ENCODE results near the gene WFDC12.

The WFDC12 gene

GRCh38 chr20:45114465-45115385 is 9.5 kb downstream of the WFDC12 start, which contains the start of gene WFDC5:
TSS of gene WFDC5 (minus strand) at chr20:45115174. CDS start at chr20:45115083, 91 bp downstream.
- no peak for DNase-seq (ENCODE audit: low read depth)

- no peak for DNase-seq (ENCODE audit: low read depth)
These were observed 10.4 kb downstream of the WFDC12 start for GRCh38 chr20:45113865-45114264.

GRCh38 chr20:45112754-45113153 is 11.5 kb downstream of the WFDC12 start:
- no peak for DNase-seq (ENCODE audit: low read depth)

- DNase-seq (ENCODE audit: low read depth) = no peak
These were observed 12.3 kb downstream of the WFDC12 start for GRCh38 chr20:45111799-45112471.

GRCh38 chr20:45111285-45111684 is 13.0 kb downstream of the WFDC12 start:
- DNase-seq (ENCODE audit: low read depth) = no peak

- no peak for DNase-seq (ENCODE audit: low read depth)
These were observed 14.0 kb downstream of the WFDC12 start for GRCh38 chr20:45110301-45110700.

- DNase-seq (ENCODE audit: low read depth) = no peak
These were observed 14.6 kb downstream of the WFDC12 start for GRCh38 chr20:45109634-45110033.

GRCh38 chr20:45105317-45105716 is 18.9 kb downstream of the WFDC12 start:
- DNase-seq (ENCODE audit: low read depth) = no peak

- no peak for DNase-seq (ENCODE audit: low read depth)
These were observed 19.5 kb downstream of the WFDC12 start for GRCh38 chr20:45104786-45105185.

- no peak for DNase-seq (ENCODE audit: low read depth)
These were observed 21.2 kb downstream of the WFDC12 start for GRCh38 chr20:45103072-45103471.

GRCh38 chr20:45101333-45101850 is 22.9 kb downstream of the WFDC12 start:
- DNase-seq (ENCODE audit: low read depth) = no peak

- DNase-seq (ENCODE audit: low read depth) = no peak
These were observed 23.6 kb downstream of the WFDC12 start, which contains the start of gene KCNS1 for GRCh38 chr20:45100563-45101245. TSS of gene KCNS1 (minus strand) at chr20:45101127. CDS start at chr20:45099236, 1,891 bp downstream.

GRCh38 chr20:45098103-45098773 is 26.0 kb downstream of the WFDC12 start:
- DNase-seq (ENCODE audit: low read depth) = no peak

GRCh38 chr20:45097485-45098102 is 26.7 kb downstream of the WFDC12 start:
- DNase-seq (ENCODE audit: low read depth) = peak; percentile 16

- DNase-seq (ENCODE audit: low read depth) = no peak
These were observed 27.5 kb downstream of the WFDC12 start for GRCh38 chr20:45096781-45097180.

GRCh38 chr20:45095805-45096238 is 28.4 kb downstream of the WFDC12 start:
- peak; percentile 48 for DNase-seq (ENCODE audit: low read depth)

- DNase-seq (ENCODE audit: low read depth) = no peak
These were observed 29.2 kb downstream of the WFDC12 start for GRCh38 chr20:45094864-45095574.

- no peak for DNase-seq (ENCODE audit: low read depth)
These were observed 30.1 kb downstream of the WFDC12 start for GRCh38 chr20:45094201-45094600.

- DNase-seq (ENCODE audit: low read depth) = no peak
These were observed 31.4 kb downstream of the WFDC12 start for GRCh38 chr20:45092898-45093297.

- no peak for DNase-seq (ENCODE audit: low read depth)
These were observed 32.9 kb downstream of the WFDC12 start for GRCh38 chr20:45091366-45091765.
